SK-N-SH (cell line): Measurements from ENCODE around the gene PAQR7. TPM values are rescaled to one million over a fixed set of nuclear protein-coding genes. Genes with fewer than 3 reads are reported as not detected.

ENCODE experiments used
- CTCF ChIA-PET: fragments of 300-600, 350-600 bp; formaldehyde crosslinking; extraction: SDS; loops from one replicate; lab custom pipeline; 2021; lab: Yijun Ruan, JAX
- POLR2A ChIA-PET: fragments of 350-600 bp; sonication (Branson Sonifier 250); formaldehyde crosslinking; extraction: SDS; loops from one replicate; lab custom pipeline; 2020; ENCODE audit warnings: antibody characterized with exemption, inconsistent platforms; lab: Yijun Ruan, JAX
- DNase-seq: peaks from one replicate; pipeline ENCODE4 v3.0.0; 2012
- H2AFZ ChIP-seq: fragments of 200-600 bp; sonication (generic); 2 replicates; pipeline ENCODE4 v1.8.1; 2016; ENCODE audit warnings: antibody characterized with exemption, mild to moderate bottlenecking, low read depth
- H3F3A ChIP-seq: fragments of 200-600 bp; sonication (generic); replicated peaks from 2 replicates; pipeline ENCODE3; 2016; ENCODE audit warnings: antibody characterized with exemption, mild to moderate bottlenecking; ENCODE audit not compliant: insufficient read depth
- H3K27ac ChIP-seq, 2 experiments: fragments of 200-500 bp in 1 of 2; fragments of 200-600 bp in 1 of 2; sonication (Bioruptor generic) in 1 of 2; sonication (generic), shearing (Covaris generic) in 1 of 2; 2 replicates each; pipeline versions ENCODE4 v1.5.1 to v1.6.1; 2014 to 2016; ENCODE audit warnings: low read depth in 2 of 2, inconsistent platforms in 1 of 2, low read length in 1 of 2, mild to moderate bottlenecking in 1 of 2, mixed read lengths in 1 of 2
- H3K27me3 ChIP-seq: fragments of 200-600 bp; sonication (generic), shearing (Covaris generic); 2 replicates; pipeline ENCODE4 v1.6.1; 2016; ENCODE audit warnings: mixed run types; ENCODE audit not compliant: insufficient read depth
- H3K36me3 ChIP-seq, 2 experiments: fragments of 200-500 bp in 1 of 2; fragments of 200-600 bp in 1 of 2; sonication (Bioruptor generic) in 1 of 2; sonication (generic) in 1 of 2; replicated peaks in 1 of 2; 2 replicates each; pipeline versions ENCODE3 to v1.5.1; 2014 to 2016; ENCODE audit warnings: low read length in 1 of 2, mild to moderate bottlenecking in 1 of 2; ENCODE audit not compliant: insufficient read depth in 2 of 2, control insufficient read depth in 1 of 2
- H3K4me1 ChIP-seq, 2 experiments: fragments of 200-500 bp in 1 of 2; fragments of 200-600 bp in 1 of 2; sonication (Bioruptor generic) in 1 of 2; sonication (generic), shearing (Covaris generic) in 1 of 2; 2 replicates each; pipeline versions ENCODE4 v1.5.1 to v1.6.1; 2014 to 2016; ENCODE audit warnings: low read depth in 1 of 2, low read length in 1 of 2, mixed run types in 1 of 2; ENCODE audit not compliant: insufficient read depth in 2 of 2, control insufficient read depth in 1 of 2
- H3K4me2 ChIP-seq: fragments of 200-600 bp; sonication (generic), shearing (Covaris generic); 2 replicates; pipeline ENCODE4 v1.6.1; 2017; ENCODE audit warnings: mixed run types
- H3K4me3 ChIP-seq, 2 experiments: fragments of 200-500 bp in 1 of 2; fragments of 200-600 bp in 1 of 2; sonication (Bioruptor generic) in 1 of 2; sonication (generic), shearing (Covaris generic) in 1 of 2; 2 replicates each; pipeline versions ENCODE4 v1.5.1 to v1.8.1; 2014 to 2016; ENCODE audit warnings: low read depth in 2 of 2, inconsistent platforms in 1 of 2, low read length in 1 of 2, mild to moderate bottlenecking in 1 of 2, mixed read lengths in 1 of 2, moderate library complexity in 1 of 2
- H3K79me2 ChIP-seq: fragments of 200-600 bp; sonication (generic); 2 replicates; pipeline ENCODE4 v1.8.1; 2017; ENCODE audit warnings: mild to moderate bottlenecking; ENCODE audit not compliant: insufficient read depth
- H3K9ac ChIP-seq: fragments of 200-600 bp; sonication (generic); 2 replicates; pipeline ENCODE4 v1.6.1; 2017; ENCODE audit warnings: mixed run types
- H3K9me2 ChIP-seq: fragments of 200-600 bp; sonication (generic); 2 replicates; pipeline ENCODE4 v1.6.1; 2017; ENCODE audit warnings: mixed run types
- H3K9me3 ChIP-seq: fragments of 200-600 bp; sonication (generic); 2 replicates; pipeline ENCODE4 v1.6.1; 2017; ENCODE audit warnings: mixed run types, mild to moderate bottlenecking, moderate library complexity
- H4K20me1 ChIP-seq: fragments of 200-600 bp; sonication (generic); 2 replicates; pipeline ENCODE4 v1.6.1; 2017; ENCODE audit warnings: mild to moderate bottlenecking, mixed run types; ENCODE audit not compliant: insufficient read depth
- CHD2 ChIP-seq: fragments of 150-350 bp; IDR thresholded peaks from 2 replicates; pipeline ENCODE4 v1.6.1; 2018; ENCODE audit warnings: low read length; ENCODE audit not compliant: partially characterized antibody
- CTCF ChIP-seq: fragments of 200-600 bp; sonication (generic); IDR thresholded peaks from 2 replicates; pipeline ENCODE4 v1.6.1; 2017; ENCODE audit warnings: antibody characterized with exemption, mild to moderate bottlenecking, moderate library complexity
- EP300 ChIP-seq, 2 experiments: IDR thresholded peaks; 2 replicates each; pipeline versions ENCODE4 v1.4.0 to v1.6.1; 2012; ENCODE audit warnings: borderline replicate concordance in 1 of 2, low read depth in 1 of 2, low read length in 1 of 2
- EZH2phosphoT487 ChIP-seq: fragments of 200-600 bp; sonication (generic); IDR thresholded peaks from 2 replicates; pipeline ENCODE4 v1.6.1; 2017; ENCODE audit warnings: low read depth, mixed run types, mild to moderate bottlenecking, antibody characterized with exemption, moderate library complexity, borderline replicate concordance
- FOXM1 ChIP-seq: IDR thresholded peaks from 2 replicates; pipeline ENCODE4 v1.4.0; 2012; ENCODE audit warnings: low read depth, mild to moderate bottlenecking
- GABPA ChIP-seq: IDR thresholded peaks from 2 replicates; pipeline ENCODE4 v1.4.0; 2012; ENCODE audit warnings: low read depth, mild to moderate bottlenecking
- IRF3 ChIP-seq: fragments of 150-350 bp; IDR thresholded peaks from 2 replicates; pipeline ENCODE4 v1.6.1; 2016; ENCODE audit warnings: mild to moderate bottlenecking, low read depth, low read length
- JUND ChIP-seq: IDR thresholded peaks from 2 replicates; pipeline ENCODE4 v1.4.0; 2012
- MAX ChIP-seq: IDR thresholded peaks from 2 replicates; pipeline ENCODE4 v1.4.0; 2012; ENCODE audit warnings: low read depth
- MXI1 ChIP-seq: IDR thresholded peaks from 2 replicates; pipeline ENCODE4 v1.6.1; 2012; ENCODE audit warnings: mild to moderate bottlenecking, low read depth, low read length, improper control_type of control experiment
- NFIC ChIP-seq: IDR thresholded peaks from 2 replicates; pipeline ENCODE4 v1.4.0; 2012; ENCODE audit warnings: borderline replicate concordance
- NRF1 ChIP-seq: IDR thresholded peaks from 2 replicates; pipeline ENCODE4 v1.6.1; 2012; ENCODE audit warnings: low read depth, mild to moderate bottlenecking, low read length
- POLR2AphosphoS5 ChIP-seq: IDR thresholded peaks from 2 replicates; pipeline ENCODE4 v1.6.1; 2012; ENCODE audit warnings: low read depth, low read length
- RCOR1 ChIP-seq: fragments of 150-350 bp; IDR thresholded peaks from 2 replicates; pipeline ENCODE4 v1.6.1; 2017; ENCODE audit warnings: antibody characterized with exemption, low read length
- RFX5 ChIP-seq: IDR thresholded peaks from 2 replicates; pipeline ENCODE4 v1.6.1; 2012; ENCODE audit warnings: mild to moderate bottlenecking, improper control_type of control experiment, low read length
- RXRA ChIP-seq: IDR thresholded peaks from 2 replicates; pipeline ENCODE4 v1.4.0; 2012; ENCODE audit warnings: low read depth, mild to moderate bottlenecking, borderline replicate concordance
- TAF1 ChIP-seq: IDR thresholded peaks from 2 replicates; pipeline ENCODE4 v1.6.1; 2012; ENCODE audit warnings: low read depth, mild to moderate bottlenecking, low read length, moderate library complexity, borderline replicate concordance
- TCF12 ChIP-seq: IDR thresholded peaks from 2 replicates; pipeline ENCODE4 v1.4.0; 2012
- ZBTB33 ChIP-seq: IDR thresholded peaks from 2 replicates; pipeline ENCODE4 v1.4.0; 2012; ENCODE audit warnings: low read depth, borderline replicate concordance
- WGBS: methylation state at CpG from one replicate; pipeline ENCODE4 v1.1.6; 2017; ENCODE audit warnings: low lambda C conversion rate; 5-methylcytosine and 5-hydroxymethylcytosine counted together
- polyA plus RNA-seq, 3 experiments: library from polyadenylated mRNA; depleted of rRNA; stranded (reverse); fragments of >200 nt; gene quantifications; 2 replicates each; pipeline ENCODE4 v1.2.3, GENCODE V29; 2012

Gene PAQR7
- polyA plus RNA-seq, 1 of the 3 experiments (the other 2 are of a cell fraction) = 5.6 TPM

GRCh38 chr1:25848531-25848930, 27.0 kb downstream of the PAQR7 start:
- H3K27me3 ChIP-seq = no peaks in the 10 kb centered on the region
- H3K9me3 ChIP-seq = 0 out of 2 replicates have a peak, but pooled peaks cover 7% of the 10 kb centered on the region
- H4K20me1 ChIP-seq = no peaks in the 10 kb centered on the region
- no peak overlapping the region for H3K4me3 ChIP-seq
- no peak overlapping the region for H3K27ac ChIP-seq
- 91% methylated on average over 1 of the region's 1 CpG for WGBS
- no peaks in the 10 kb centered on the region for H3K36me3 ChIP-seq
- POLR2A ChIA-PET = no interaction called here
- CTCF ChIA-PET = no interaction called here
- no peaks in the 10 kb centered on the region for H3K9me2 ChIP-seq
- no peak for DNase-seq
- H2AFZ ChIP-seq = no peak overlapping the region
- TF ChIP-seq EZH2phosphoT487 (no peak), TAF1 (0 out of 2 replicates have a peak, but pooled peaks have one; percentile 6), ZBTB33 (no peak), TCF12 (no peak), CHD2 (no peak), JUND (no peak), IRF3 (no peak), RXRA (no peak), RCOR1 (no peak)
- H3K9ac ChIP-seq = no peak overlapping the region
- H3K4me1 ChIP-seq = no peaks in the 10 kb centered on the region
- H3F3A ChIP-seq = no peaks in the 10 kb centered on the region
- no peak overlapping the region for H3K4me2 ChIP-seq
- peaks cover 9% of the 10 kb centered on the region; the same call in 1 of the 2 replicates for H3K79me2 ChIP-seq

- POLR2A ChIA-PET = no interaction called here
These were observed 27.6 kb downstream of the PAQR7 start for GRCh38 chr1:25847929-25848328.

More at GRCh38 chr1:25847929-25848328, 27.6 kb downstream of the PAQR7 start:
- no peak overlapping the region for H3K4me3 ChIP-seq
- no peaks in the 10 kb centered on the region for H3F3A ChIP-seq
- H3K27me3 ChIP-seq = no peaks in the 10 kb centered on the region
- H3K36me3 ChIP-seq = no peaks in the 10 kb centered on the region
- H3K4me2 ChIP-seq = no peak overlapping the region
- WGBS = 89% methylated on average over 4 of the region's 4 CpGs
- peaks cover 6% of the 10 kb centered on the region; the same call in 1 of the 2 replicates for H3K79me2 ChIP-seq
- H3K27ac ChIP-seq = no peak overlapping the region
- H3K9ac ChIP-seq = no peak overlapping the region
- DNase-seq = no peak
- no peak overlapping the region for H2AFZ ChIP-seq
- no peaks in the 10 kb centered on the region for H4K20me1 ChIP-seq
- H3K9me2 ChIP-seq = no peaks in the 10 kb centered on the region
- no peak for TF ChIP-seq NRF1
- no peak for TF ChIP-seq TCF12
- no peak for TF ChIP-seq GABPA
- no peak for TF ChIP-seq MXI1
- no peak for TF ChIP-seq CTCF
- no peak for TF ChIP-seq RFX5
- no peak for TF ChIP-seq MAX
- no peak for TF ChIP-seq RCOR1
- no peak for TF ChIP-seq CHD2
- no peak for TF ChIP-seq POLR2AphosphoS5
- no peak for TF ChIP-seq NFIC
- no peak for TF ChIP-seq RXRA
- no peak for TF ChIP-seq JUND
- TF ChIP-seq TAF1 = no peak
- no peak for TF ChIP-seq ZBTB33
- TF ChIP-seq EP300 (IDR thresholded peaks at IDR 0.05; ENCODE audit: borderline replicate concordance in 1 of 2, low read depth in 1 of 2, low read length in 1 of 2) = no peak
- no peak for TF ChIP-seq FOXM1
- TF ChIP-seq EZH2phosphoT487 = no peak
- CTCF ChIA-PET = no interaction called here
- H3K4me1 ChIP-seq = no peaks in the 10 kb centered on the region
- H3K9me3 ChIP-seq = 0 out of 2 replicates have a peak, but pooled peaks cover 7% of the 10 kb centered on the region
